Immature natural killer cell (primary cell): ENCODE measurements around the gene KCNN1. TPM values are rescaled to one million over a fixed set of nuclear protein-coding genes. Genes with fewer than 3 reads are reported as not detected.
"Not testable (repeated sequence)": the region's sequence is repeated elsewhere in the genome, so short reads cannot be mapped to it uniquely, and the experiment has no call there.

Experiments
- DNase-seq, 3 donors: peaks; one replicate each; pipeline ENCODE4 v3.0.0; 2022; ENCODE audit warnings: mixed read lengths in 1 of 3
- H3K27ac Mint-ChIP-seq, 6 donors: one replicate each; pipeline ENCODE4 v1.8.0; 2020; ENCODE audit warnings: mixed read lengths in 6 of 6, mild to moderate bottlenecking in 5 of 6, inconsistent platforms in 4 of 6, moderate library complexity in 3 of 6
- H3K27me3 Mint-ChIP-seq, 3 donors: one replicate each; pipeline ENCODE4 v1.8.0; 2020 to 2021; ENCODE audit warnings: low read depth in 3 of 3, mild to moderate bottlenecking in 3 of 3, mixed read lengths in 3 of 3, moderate library complexity in 3 of 3, inconsistent platforms in 1 of 3
- H3K36me3 Mint-ChIP-seq, 3 donors: one replicate each; pipeline ENCODE4 v1.8.0; 2020; ENCODE audit warnings: mixed read lengths in 3 of 3, inconsistent platforms in 2 of 3, mild to moderate bottlenecking in 2 of 3
- H3K4me1 Mint-ChIP-seq, 2 donors: one replicate each; pipeline ENCODE4 v1.8.0; 2020; ENCODE audit warnings: inconsistent platforms in 2 of 2, mild to moderate bottlenecking in 2 of 2, mixed read lengths in 2 of 2, moderate library complexity in 1 of 2
- H3K4me3 Mint-ChIP-seq, 5 donors: one replicate each; pipeline ENCODE4 v1.8.0; 2020; ENCODE audit warnings: mild to moderate bottlenecking in 5 of 5, mixed read lengths in 5 of 5, inconsistent platforms in 3 of 5, moderate library complexity in 3 of 5
- H3K9me3 Mint-ChIP-seq, 6 donors: one replicate each; pipeline ENCODE4 v1.8.0; 2020; ENCODE audit warnings: mild to moderate bottlenecking in 6 of 6, mixed read lengths in 6 of 6, inconsistent platforms in 4 of 6, moderate library complexity in 3 of 6
- polyA plus RNA-seq, 3 donors: library from polyadenylated mRNA; unstranded; fragments of 300-500 nt; fragmentation: Illumina TruSeq; gene quantifications; one replicate each; pipeline ENCODE4 v1.2.3, GENCODE V29; 2021

Gene KCNN1
- polyA plus RNA-seq, 3 donors from 2014 or later: not detected

- Mint-ChIP-seq H3K9me3 (no peaks in the 10 kb centered on the region), H3K4me1 (peaks cover 35 to 38% of the 10 kb centered on the region in 2 donors)
- DNase-seq: peak in 2 of 3 donors; percentile 42 to 58
These were observed 54.3 kb downstream of the KCNN1 start for GRCh38 chr19:18021121-18021755.

GRCh38 chr19:18023622-18024251 lies 56.8 kb downstream of the KCNN1 start:
- no peak for DNase-seq
- peaks cover 35 to 38% of the 10 kb centered on the region in 2 donors for H3K4me1 Mint-ChIP-seq

More at GRCh38 chr19:18021121-18021755, 54.3 kb downstream of the KCNN1 start:
- H3K36me3 Mint-ChIP-seq: no peaks in the 10 kb centered on the region
- peak overlapping the region; percentile 65 to 79 (median 71) for H3K4me3 Mint-ChIP-seq
- H3K27me3 Mint-ChIP-seq: peaks cover 0 to 4% (median 4%) of the 10 kb centered on the region in 3 donors
- peak overlapping the region; percentile 39 to 93 (median 86) for H3K27ac Mint-ChIP-seq

GRCh38 chr19:18027151-18027550 lies 60.2 kb downstream of the KCNN1 start:
- Mint-ChIP-seq H3K27ac (no peak overlapping the region), H3K36me3 (no peaks in the 10 kb centered on the region), H3K27me3 (peaks cover 2 to 3% (median 2%) of the 10 kb centered on the region in 3 donors), H3K4me1 (peaks cover 17 to 18% of the 10 kb centered on the region in 2 donors), H3K9me3 (peaks cover 0 to 2% (median 0%) of the 10 kb centered on the region in 6 donors), H3K4me3 (no peak overlapping the region)
- no peak for DNase-seq

More at GRCh38 chr19:18023622-18024251, 56.8 kb downstream of the KCNN1 start:
- H3K4me3 Mint-ChIP-seq: peak overlapping the region in 2 of 5 donors; percentile 9 to 36
- no peaks in the 10 kb centered on the region for H3K9me3 Mint-ChIP-seq
- no peaks in the 10 kb centered on the region for H3K36me3 Mint-ChIP-seq
- peak overlapping the region in 5 of 6 donors; percentile 19 to 79 (median 60) for H3K27ac Mint-ChIP-seq
- peaks cover 0 to 6% (median 5%) of the 10 kb centered on the region in 3 donors for H3K27me3 Mint-ChIP-seq

- no peak overlapping the region for H3K4me3 Mint-ChIP-seq
- H3K27me3 Mint-ChIP-seq: peaks cover 2 to 3% (median 2%) of the 10 kb centered on the region in 3 donors
- H3K4me1 Mint-ChIP-seq: no peaks in the 10 kb centered on the region
- H3K27ac Mint-ChIP-seq: no peak overlapping the region
- peaks cover 0 to 2% (median 0%) of the 10 kb centered on the region in 6 donors for H3K9me3 Mint-ChIP-seq
- no peak for DNase-seq
- no peaks in the 10 kb centered on the region for H3K36me3 Mint-ChIP-seq
These were observed 62.9 kb downstream of the KCNN1 start for GRCh38 chr19:18029617-18030338.

- H3K27ac Mint-ChIP-seq, H3K36me3 Mint-ChIP-seq, H3K9me3 Mint-ChIP-seq, DNase-seq, H3K27me3 Mint-ChIP-seq, H3K4me3 Mint-ChIP-seq, H3K4me1 Mint-ChIP-seq: not testable (repeated sequence)
These were observed 64.5 kb downstream of the KCNN1 start for GRCh38 chr19:18031401-18031800.

- not testable (repeated sequence) for H3K27ac Mint-ChIP-seq, H3K9me3 Mint-ChIP-seq, H3K36me3 Mint-ChIP-seq, H3K4me3 Mint-ChIP-seq, H3K4me1 Mint-ChIP-seq, DNase-seq, H3K27me3 Mint-ChIP-seq
These were observed 65.2 kb downstream of the KCNN1 start for GRCh38 chr19:18032102-18032501.

GRCh38 chr19:18041054-18041453 lies 74.1 kb downstream of the KCNN1 start:
- Mint-ChIP-seq H3K4me3 (no peak overlapping the region), H3K4me1 (peaks cover 26% of the 10 kb centered on the region in 2 donors), H3K9me3 (no peaks in the 10 kb centered on the region), H3K27ac (no peak overlapping the region), H3K36me3 (peaks cover 0 to 3% (median 0%) of the 10 kb centered on the region in 3 donors), H3K27me3 (peaks cover 12 to 14% (median 13%) of the 10 kb centered on the region in 3 donors)
- no peak for DNase-seq

- peaks cover 8 to 15% (median 15%) of the 10 kb centered on the region in 3 donors for H3K27me3 Mint-ChIP-seq
- H3K27ac Mint-ChIP-seq: peak overlapping the region; percentile 34 to 94 (median 85)
- peaks cover 34 to 35% of the 10 kb centered on the region in 2 donors for H3K4me1 Mint-ChIP-seq
- H3K36me3 Mint-ChIP-seq: peaks cover 0 to 3% (median 0%) of the 10 kb centered on the region in 3 donors
- no peak for DNase-seq
- H3K4me3 Mint-ChIP-seq: peak overlapping the region; percentile 44 to 88 (median 80)
- H3K9me3 Mint-ChIP-seq: no peaks in the 10 kb centered on the region
These were observed 76.8 kb downstream of the KCNN1 start for GRCh38 chr19:18043676-18044075.

GRCh38 chr19:18044825-18045304 lies 78.0 kb downstream of the KCNN1 start:
- Mint-ChIP-seq H3K27ac (peak overlapping the region; percentile 86 to 94 (median 88)), H3K36me3 (peaks cover 0 to 3% (median 0%) of the 10 kb centered on the region in 3 donors), H3K4me1 (peaks cover 34 to 35% of the 10 kb centered on the region in 2 donors), H3K9me3 (no peaks in the 10 kb centered on the region), H3K27me3 (peaks cover 8 to 15% (median 15%) of the 10 kb centered on the region in 3 donors), H3K4me3 (peak overlapping the region; percentile 78 to 88 (median 85))
- DNase-seq: peak; percentile 88 to 89 (median 88)

GRCh38 chr19:18045307-18046050 lies 78.6 kb downstream of the KCNN1 start:
- Mint-ChIP-seq H3K4me1 (peaks cover 34 to 40% of the 10 kb centered on the region in 2 donors), H3K9me3 (no peaks in the 10 kb centered on the region), H3K4me3 (peak overlapping the region; percentile 78 to 88 (median 85)), H3K27ac (peak overlapping the region; percentile 86 to 94 (median 88)), H3K27me3 (peaks cover 10 to 20% (median 15%) of the 10 kb centered on the region in 3 donors), H3K36me3 (peaks cover 0 to 3% (median 0%) of the 10 kb centered on the region in 3 donors)
- no peak for DNase-seq

- Mint-ChIP-seq H3K9me3 (no peaks in the 10 kb centered on the region), H3K36me3 (peaks cover 0 to 3% (median 0%) of the 10 kb centered on the region in 3 donors), H3K4me1 (peaks cover 34 to 41% of the 10 kb centered on the region in 2 donors), H3K27me3 (peaks cover 10 to 16% (median 15%) of the 10 kb centered on the region in 3 donors), H3K4me3 (peak overlapping the region in 3 of 5 donors; percentile 57 to 88 (median 85)), H3K27ac (peak overlapping the region in 4 of 6 donors; percentile 26 to 87 (median 74))
- no peak for DNase-seq
These were observed 79.3 kb downstream of the KCNN1 start for GRCh38 chr19:18046059-18046718.

GRCh38 chr19:18049385-18049784 lies 82.5 kb downstream of the KCNN1 start:
- Mint-ChIP-seq H3K4me3 (no peak overlapping the region), H3K9me3 (no peaks in the 10 kb centered on the region)

More at GRCh38 chr19:18049385-18049784, 82.5 kb downstream of the KCNN1 start:
- H3K4me1 Mint-ChIP-seq: peaks cover 23 to 29% of the 10 kb centered on the region in 2 donors
- H3K27ac Mint-ChIP-seq: no peak overlapping the region
- H3K36me3 Mint-ChIP-seq: no peaks in the 10 kb centered on the region
- H3K27me3 Mint-ChIP-seq: peaks cover 9 to 12% (median 11%) of the 10 kb centered on the region in 3 donors
- no peak for DNase-seq
